Body of pancreas (tissue), 4 donors: ENCODE results near the gene OLAH. TPM values are rescaled to one million over a fixed set of nuclear protein-coding genes. Genes with fewer than 3 reads are reported as not detected.

Experiments
- ATAC-seq: fragments of 150-250 bp; one replicate; pipeline ENCODE4 v1.9.1; 2016
- DNase-seq, 4 donors: peaks; one replicate each; pipeline ENCODE4 v3.0.0-alpha.2; 2019
- H3K27ac ChIP-seq, 4 donors: fragments of 200-600 bp; sonication (generic); 1 replicate in 3 of 4; 2 replicates in 1 of 4; pipeline versions ENCODE4 v1.5.1 to v1.6.1; 2016 to 2019; ENCODE audit warnings: mild to moderate bottlenecking in 1 of 4, mixed read lengths in 1 of 4, moderate library complexity in 1 of 4
- H3K27me3 ChIP-seq, 2 donors: fragments of 200-600 bp; sonication (generic); one replicate each; pipeline ENCODE4 v1.6.0; 2016; ENCODE audit warnings: mild to moderate bottlenecking in 1 of 2
- H3K36me3 ChIP-seq, 2 donors: fragments of 200-600 bp; sonication (generic); replicated peaks in 1 of 2; 2 replicates each; pipeline ENCODE4 v1.5.1; 2016; ENCODE audit warnings: low read depth in 2 of 2; ENCODE audit not compliant: insufficient read depth in 1 of 2
- H3K4me1 ChIP-seq: fragments of 200-600 bp; sonication (generic); one replicate; pipeline ENCODE4 v1.6.0; 2016
- H3K4me3 ChIP-seq, 2 donors: fragments of 200-600 bp; sonication (generic); 1 replicate in 1 of 2; 2 replicates in 1 of 2; pipeline ENCODE4 v1.5.1; 2016 to 2019
- H3K9me3 ChIP-seq, 3 donors: fragments of 200-600 bp; sonication (generic); 1 replicate in 2 of 3; 2 replicates in 1 of 3; pipeline ENCODE4 v1.5.1; 2016
- CTCF ChIP-seq, 7 experiments: fragments of 450-650 bp in 4 of 7; fragments of 200-600 bp in 3 of 7; sonication (generic) in 3 of 7; IDR thresholded peaks; one replicate each; pipeline ENCODE4 v1.5.1; 2016 to 2019; ENCODE audit warnings: antibody characterized with exemption in 7 of 7
- POLR2A ChIP-seq, 3 donors: fragments of 450-650 bp; IDR thresholded peaks; one replicate each; pipeline ENCODE4 v1.6.1; 2016; ENCODE audit warnings: antibody characterized with exemption in 3 of 3, mild to moderate bottlenecking in 2 of 3
- WGBS, 2 donors: methylation state at CpG; one replicate each; pipeline ENCODE4 v1.1.5; 2017; 5-methylcytosine and 5-hydroxymethylcytosine counted together
- intact Hi-C: fragments of 100-400 bp; cut with DNase I; formaldehyde crosslinking; loops from one replicate; pipeline ENCODE4 v1.15.1; 2023
- total RNA-seq, 2 donors: library from RNA; depleted of rRNA; stranded (reverse); fragments of >200 nt; gene quantifications; one replicate each; pipeline ENCODE4 v1.1.0, GENCODE V29; 2016

OLAH gene
- total RNA-seq, 2 donors from 2014 or later: not detected

- TF ChIP-seq CTCF (IDR thresholded peaks at IDR 0.05) (no peak), POLR2A (IDR thresholded peaks at IDR 0.05) (no peak)
- Histone ChIP-seq H3K36me3 (no peaks in the 10 kb centered on the region), H3K4me1 (no peaks in the 10 kb centered on the region), H3K9me3 (no peaks in the 10 kb centered on the region), H3K27me3 (no peaks in the 10 kb centered on the region), H3K4me3 (no peak overlapping the region), H3K27ac (no peak overlapping the region)
- no peak for ATAC-seq
- no peak for DNase-seq
- intact Hi-C loops: no loop called here
- WGBS, 2 donors: 77 to 84% methylated on average over 5 of the region's 5 CpGs
These were observed 2.9 kb downstream of the OLAH start for GRCh38 chr10:15046626-15047025.

DNA sequence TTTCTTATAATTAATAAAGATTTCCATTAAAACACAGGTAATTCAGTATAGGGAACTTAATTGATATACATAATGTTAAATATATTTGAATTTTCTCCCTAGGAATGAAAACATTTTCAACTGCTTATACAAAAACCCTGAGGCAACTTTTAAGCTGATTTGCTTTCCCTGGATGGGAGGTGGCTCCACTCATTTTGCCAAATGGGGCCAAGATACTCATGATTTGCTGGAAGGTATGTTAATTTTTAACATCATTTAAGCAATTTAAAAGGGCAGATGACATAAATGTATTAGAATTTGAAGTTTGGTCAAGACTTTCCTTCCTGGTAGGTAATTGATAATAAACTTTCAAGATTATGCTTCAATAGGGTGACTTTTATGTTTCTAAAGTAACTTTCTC lies 5.8 kb downstream of the OLAH start:
- Histone ChIP-seq H3K27me3 (no peaks in the 10 kb centered on the region), H3K36me3 (no peaks in the 10 kb centered on the region), H3K27ac (no peak overlapping the region), H3K9me3 (no peaks in the 10 kb centered on the region), H3K4me1 (no peaks in the 10 kb centered on the region), H3K4me3 (no peak overlapping the region)
- DNase-seq (no peak), ATAC-seq (no peak)
- intact Hi-C loops: no loop called here
- TF ChIP-seq CTCF (IDR thresholded peaks at IDR 0.05) (no peak), POLR2A (IDR thresholded peaks at IDR 0.05) (no peak)

GRCh38 chr10:15052121-15052520 lies 8.4 kb downstream of the OLAH start:
- Histone ChIP-seq H3K27me3 (no peaks in the 10 kb centered on the region), H3K9me3 (no peaks in the 10 kb centered on the region), H3K4me1 (no peaks in the 10 kb centered on the region), H3K27ac (no peak overlapping the region), H3K36me3 (no peaks in the 10 kb centered on the region), H3K4me3 (no peak overlapping the region)
- intact Hi-C loops: no loop called here
- WGBS, 2 donors: 89 to 98% methylated on average over 7 of the region's 7 CpGs
- no peak for TF ChIP-seq CTCF (IDR thresholded peaks at IDR 0.05)
- TF ChIP-seq POLR2A (IDR thresholded peaks at IDR 0.05): no peak
- ATAC-seq: no peak
- no peak for DNase-seq

GRCh38 chr10:15053061-15053460 lies 9.3 kb downstream of the OLAH start:
- Histone ChIP-seq H3K9me3 (no peaks in the 10 kb centered on the region), H3K36me3 (no peaks in the 10 kb centered on the region), H3K27me3 (no peaks in the 10 kb centered on the region), H3K27ac (no peak overlapping the region), H3K4me1 (no peaks in the 10 kb centered on the region), H3K4me3 (no peak overlapping the region)
- intact Hi-C loops: no loop called here
- TF ChIP-seq POLR2A (IDR thresholded peaks at IDR 0.05) (no peak), CTCF (IDR thresholded peaks at IDR 0.05) (no peak)
- ATAC-seq: no peak
- no peak for DNase-seq
- 78 to 89% methylated on average over 3 of the region's 3 CpGs for WGBS, 2 donors

GRCh38 chr10:15058689-15059088 lies 14.9 kb downstream of the OLAH start:
- DNase-seq (no peak), ATAC-seq (no peak)
- no peaks in the 10 kb centered on the region for H3K27me3 ChIP-seq
- H3K9me3 ChIP-seq: no peaks in the 10 kb centered on the region
- no peaks in the 10 kb centered on the region for H3K36me3 ChIP-seq
- no peaks in the 10 kb centered on the region for H3K4me1 ChIP-seq
- no peak overlapping the region for H3K27ac ChIP-seq
- 71 to 82% methylated on average over 1 of the region's 1 CpG for WGBS, 2 donors
- TF ChIP-seq CTCF (IDR thresholded peaks at IDR 0.05) (no peak), POLR2A (IDR thresholded peaks at IDR 0.05) (no peak)
- H3K4me3 ChIP-seq: no peak overlapping the region
- intact Hi-C loops: no loop called here
